Measurements from ENCODE around the gene DAPK2.

The DAPK2 gene

DNA sequence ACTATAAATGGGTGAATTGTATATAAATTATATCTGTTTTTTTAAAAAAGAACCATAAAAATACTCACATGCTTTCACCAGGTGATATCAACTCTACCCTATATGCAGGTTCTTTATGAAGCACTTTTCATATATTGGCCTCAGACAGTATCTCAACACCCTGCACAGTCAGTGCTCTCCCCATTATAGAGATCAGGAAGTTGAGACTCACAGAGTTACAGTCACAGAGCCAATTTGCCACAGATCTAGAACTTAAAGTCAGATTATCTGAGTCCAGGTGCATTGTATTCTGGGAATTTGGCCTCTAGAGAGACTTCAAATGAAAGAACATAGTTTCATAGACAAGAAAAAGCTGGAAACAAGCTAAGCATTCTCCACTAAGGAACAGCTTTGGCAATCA, 38.1 kb downstream of the DAPK2 start:
- Histone ChIP-seq H3K36me3 (ENCODE audit: insufficient read depth, low read length) (no peaks in the 10 kb centered on the region), H4K20me1 (ENCODE audit: insufficient read depth, low read length) (no peaks in the 10 kb centered on the region), H3K4me2 (ENCODE audit: insufficient read depth, low read length) (no peak overlapping the region), H3K79me2 (ENCODE audit: insufficient read depth, low read length) (no peaks in the 10 kb centered on the region), H3K27me3 (ENCODE audit: insufficient read depth, low read length, poor library complexity) (peaks cover 11% of the 10 kb centered on the region), H3K27ac (ENCODE audit: low read length) (no peak overlapping the region), H3K4me1 (ENCODE audit: insufficient read depth, low read length) (no peaks in the 10 kb centered on the region), H3K4me3 (ENCODE audit: low read depth in 1 of 2, low read length in 2 of 2) (no peak overlapping the region), H2AFZ (ENCODE audit: low read depth, low read length) (no peak overlapping the region), H3K9me3 (ENCODE audit: insufficient read depth, low read length, severe bottlenecking) (no peaks in the 10 kb centered on the region), H3K9ac (ENCODE audit: low read depth, low read length) (no peak overlapping the region)
- DNase-seq (no peak), ATAC-seq (ENCODE audit: insufficient read depth, low read depth) (no peak)
- no peak for TF ChIP-seq EZH2 (IDR thresholded peaks at IDR 0.05; ENCODE audit: borderline replicate concordance, low read depth, low read length, severe bottlenecking)
- TF ChIP-seq, protein P1, sequence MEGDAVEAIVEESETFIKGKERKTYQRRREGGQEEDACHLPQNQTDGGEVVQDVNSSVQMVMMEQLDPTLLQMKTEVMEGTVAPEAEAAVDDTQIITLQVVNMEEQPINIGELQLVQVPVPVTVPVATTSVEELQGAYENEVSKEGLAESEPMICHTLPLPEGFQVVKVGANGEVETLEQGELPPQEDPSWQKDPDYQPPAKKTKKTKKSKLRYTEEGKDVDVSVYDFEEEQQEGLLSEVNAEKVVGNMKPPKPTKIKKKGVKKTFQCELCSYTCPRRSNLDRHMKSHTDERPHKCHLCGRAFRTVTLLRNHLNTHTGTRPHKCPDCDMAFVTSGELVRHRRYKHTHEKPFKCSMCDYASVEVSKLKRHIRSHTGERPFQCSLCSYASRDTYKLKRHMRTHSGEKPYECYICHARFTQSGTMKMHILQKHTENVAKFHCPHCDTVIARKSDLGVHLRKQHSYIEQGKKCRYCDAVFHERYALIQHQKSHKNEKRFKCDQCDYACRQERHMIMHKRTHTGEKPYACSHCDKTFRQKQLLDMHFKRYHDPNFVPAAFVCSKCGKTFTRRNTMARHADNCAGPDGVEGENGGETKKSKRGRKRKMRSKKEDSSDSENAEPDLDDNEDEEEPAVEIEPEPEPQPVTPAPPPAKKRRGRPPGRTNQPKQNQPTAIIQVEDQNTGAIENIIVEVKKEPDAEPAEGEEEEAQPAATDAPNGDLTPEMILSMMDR (IDR thresholded peaks at IDR 0.05; ENCODE audit: borderline replicate concordance, extremely low read depth, low read length, poor library complexity, severe bottlenecking): no peak

DNA sequence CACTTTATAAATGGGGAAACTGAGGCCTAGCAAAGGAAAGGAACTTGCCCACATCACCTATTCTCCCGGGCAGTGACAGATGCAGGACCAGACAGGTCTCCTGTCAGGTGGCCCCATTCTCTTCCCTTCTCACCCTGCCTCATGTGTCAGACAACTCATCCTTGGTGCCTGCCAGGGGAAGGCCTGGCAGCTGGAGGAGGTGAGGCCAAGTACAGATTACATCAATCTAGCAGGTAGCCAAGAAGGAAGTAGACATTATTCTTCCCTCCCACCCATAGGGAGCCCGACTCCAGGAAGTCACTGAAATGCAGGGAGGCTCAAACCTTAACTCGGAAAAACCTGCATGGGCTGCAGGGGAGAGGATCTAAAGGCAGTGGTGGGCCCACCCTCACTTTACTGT, 39.6 kb downstream of the DAPK2 start:
- H4K20me1 ChIP-seq (ENCODE audit: insufficient read depth, low read length): no peaks in the 10 kb centered on the region
- no peak for ATAC-seq (ENCODE audit: insufficient read depth, low read depth)
- no peak overlapping the region for H2AFZ ChIP-seq (ENCODE audit: low read depth, low read length)
- H3K4me2 ChIP-seq (ENCODE audit: insufficient read depth, low read length): no peak overlapping the region
- no peaks in the 10 kb centered on the region for H3K79me2 ChIP-seq (ENCODE audit: insufficient read depth, low read length)
- H3K9ac ChIP-seq (ENCODE audit: low read depth, low read length): no peak overlapping the region
- H3K4me3 ChIP-seq (ENCODE audit: low read depth in 1 of 2, low read length in 2 of 2): no peak overlapping the region
- no peaks in the 10 kb centered on the region for H3K9me3 ChIP-seq (ENCODE audit: insufficient read depth, low read length, severe bottlenecking)
- no peak for DNase-seq
- no peaks in the 10 kb centered on the region for H3K36me3 ChIP-seq (ENCODE audit: insufficient read depth, low read length)
- no peak overlapping the region for H3K27ac ChIP-seq (ENCODE audit: low read length)
- H3K27me3 ChIP-seq (ENCODE audit: insufficient read depth, low read length, poor library complexity): peaks cover 11% of the 10 kb centered on the region
- H3K4me1 ChIP-seq (ENCODE audit: insufficient read depth, low read length): no peaks in the 10 kb centered on the region
- TF ChIP-seq, protein P1 (IDR thresholded peaks at IDR 0.05; ENCODE audit: borderline replicate concordance, extremely low read depth, low read length, poor library complexity, severe bottlenecking): no peak
- TF ChIP-seq EZH2 (IDR thresholded peaks at IDR 0.05; ENCODE audit: borderline replicate concordance, low read depth, low read length, severe bottlenecking): no peak

DNA sequence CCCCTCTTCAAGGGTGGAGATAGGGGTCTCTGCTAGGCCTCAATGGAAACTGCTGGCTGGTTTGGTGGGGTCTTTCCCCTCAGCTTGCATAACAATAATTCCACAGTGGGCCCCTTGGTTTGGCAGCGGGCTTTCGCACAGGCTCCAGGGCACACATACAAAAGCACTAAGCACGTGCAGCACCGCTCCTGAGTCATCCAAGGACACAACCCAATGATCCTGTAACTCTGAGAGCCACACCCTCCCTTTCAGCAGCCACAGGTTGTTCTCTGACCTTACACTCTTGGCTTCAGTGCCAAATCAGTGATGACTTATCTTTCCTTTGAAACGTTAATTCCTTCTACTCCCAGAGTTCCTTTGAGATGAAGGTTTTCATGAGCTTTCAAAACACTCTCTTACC, 41.7 kb downstream of the DAPK2 start:
- Histone ChIP-seq H3K4me1 (ENCODE audit: insufficient read depth, low read length) (no peaks in the 10 kb centered on the region), H3K79me2 (ENCODE audit: insufficient read depth, low read length) (no peaks in the 10 kb centered on the region), H4K20me1 (ENCODE audit: insufficient read depth, low read length) (no peaks in the 10 kb centered on the region), H3K9ac (ENCODE audit: low read depth, low read length) (no peak overlapping the region), H3K4me3 (ENCODE audit: low read depth in 1 of 2, low read length in 2 of 2) (no peak overlapping the region), H3K27ac (ENCODE audit: low read length) (no peak overlapping the region), H3K36me3 (ENCODE audit: insufficient read depth, low read length) (no peaks in the 10 kb centered on the region), H3K4me2 (ENCODE audit: insufficient read depth, low read length) (no peak overlapping the region), H3K27me3 (ENCODE audit: insufficient read depth, low read length, poor library complexity) (peaks cover 7% of the 10 kb centered on the region), H3K9me3 (ENCODE audit: insufficient read depth, low read length, severe bottlenecking) (no peaks in the 10 kb centered on the region), H2AFZ (ENCODE audit: low read depth, low read length) (no peak overlapping the region)
- TF ChIP-seq EZH2 (IDR thresholded peaks at IDR 0.05; ENCODE audit: borderline replicate concordance, low read depth, low read length, severe bottlenecking): no peak
- TF ChIP-seq, protein P1 (IDR thresholded peaks at IDR 0.05; ENCODE audit: borderline replicate concordance, extremely low read depth, low read length, poor library complexity, severe bottlenecking): no peak
- ATAC-seq (ENCODE audit: insufficient read depth, low read depth): no peak
- DNase-seq: no peak

DNA sequence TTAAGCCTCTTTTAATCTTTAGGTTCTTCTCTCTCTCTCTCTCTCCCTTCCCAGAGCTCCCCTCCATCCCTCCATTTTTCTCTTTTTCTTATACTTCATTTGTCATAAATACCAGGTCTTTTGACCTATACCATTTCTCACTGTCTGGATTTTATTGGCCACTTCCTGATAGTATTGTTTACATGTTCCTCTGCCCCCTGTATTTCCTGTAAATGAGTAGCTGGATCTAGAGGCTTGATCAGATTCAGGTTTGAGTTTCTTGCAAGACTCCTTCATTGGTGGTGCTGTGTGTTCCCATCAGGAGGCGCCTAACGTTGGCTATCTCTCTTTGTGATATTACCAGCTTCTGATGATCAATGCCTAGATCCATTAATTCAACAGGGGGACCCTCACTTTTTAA, 42.2 kb downstream of the DAPK2 start:
- H3K4me2 ChIP-seq (ENCODE audit: insufficient read depth, low read length): no peak overlapping the region
- no peak for ATAC-seq (ENCODE audit: insufficient read depth, low read depth)
- no peak for DNase-seq
- TF ChIP-seq, protein P1 (IDR thresholded peaks at IDR 0.05; ENCODE audit: borderline replicate concordance, extremely low read depth, low read length, poor library complexity, severe bottlenecking): no peak
- no peak for TF ChIP-seq EZH2 (IDR thresholded peaks at IDR 0.05; ENCODE audit: borderline replicate concordance, low read depth, low read length, severe bottlenecking)
- no peaks in the 10 kb centered on the region for H3K36me3 ChIP-seq (ENCODE audit: insufficient read depth, low read length)
- H3K27me3 ChIP-seq (ENCODE audit: insufficient read depth, low read length, poor library complexity): peaks cover 7% of the 10 kb centered on the region
- H3K9me3 ChIP-seq (ENCODE audit: insufficient read depth, low read length, severe bottlenecking): no peaks in the 10 kb centered on the region
- no peak overlapping the region for H2AFZ ChIP-seq (ENCODE audit: low read depth, low read length)
- H4K20me1 ChIP-seq (ENCODE audit: insufficient read depth, low read length): no peaks in the 10 kb centered on the region
- no peak overlapping the region for H3K27ac ChIP-seq (ENCODE audit: low read length)
- H3K9ac ChIP-seq (ENCODE audit: low read depth, low read length): no peak overlapping the region
- H3K4me1 ChIP-seq (ENCODE audit: insufficient read depth, low read length): no peaks in the 10 kb centered on the region
- H3K79me2 ChIP-seq (ENCODE audit: insufficient read depth, low read length): no peaks in the 10 kb centered on the region
- H3K4me3 ChIP-seq (ENCODE audit: low read depth in 1 of 2, low read length in 2 of 2): no peak overlapping the region
